HG03442 (cell line): ENCODE data around the gene DAGLA.
A peak's percentile ranks its signal among the peaks of the same experiment; 100 is the strongest.

Experiments used
- ATAC-seq: cut with Tn5 transposase; IDR thresholded peaks from one replicate; pipeline ENCODE4 v1.9.1; 2021; ENCODE audit warnings: mild to moderate bottlenecking, moderate library complexity; ENCODE audit not compliant: unreplicated experiment

Gene DAGLA

GRCh38 chr11:61778357-61778886 is 98.2 kb downstream of the DAGLA start:
- no peak for ATAC-seq

- ATAC-seq, result no peak
Observed at GRCh38 chr11:61778920-61779650, 98.9 kb downstream of the DAGLA start.

- no peak for ATAC-seq
Observed at GRCh38 chr11:61779666-61780525, 99.7 kb downstream of the DAGLA start.

GRCh38 chr11:61780581-61781162 is 100.5 kb downstream of the DAGLA start:
- ATAC-seq, result no peak

GRCh38 chr11:61781585-61781984 is 101.4 kb downstream of the DAGLA start:
- ATAC-seq, result no peak

GRCh38 chr11:61782299-61782698 is 102.1 kb downstream of the DAGLA start:
- ATAC-seq, result no peak

GRCh38 chr11:61782841-61783240 is 102.7 kb downstream of the DAGLA start:
- no peak for ATAC-seq

- ATAC-seq, result no peak
Observed at GRCh38 chr11:61783717-61784505, 103.7 kb downstream of the DAGLA start.

- ATAC-seq, result no peak
Observed at GRCh38 chr11:61784506-61784805, 104.3 kb downstream of the DAGLA start.

- ATAC-seq, result no peak
Observed at GRCh38 chr11:61785837-61786402, 105.7 kb downstream of the DAGLA start.

- no peak for ATAC-seq
Observed at GRCh38 chr11:61787928-61788491, 107.8 kb downstream of the DAGLA start.

- ATAC-seq, result no peak
Observed at GRCh38 chr11:61791737-61792309, 111.6 kb downstream of the DAGLA start.

- peak; percentile 75 for ATAC-seq
Observed at GRCh38 chr11:61792310-61793082, 112.3 kb downstream of the DAGLA start, which contains the start of the genes FEN1 and TMEM258. Gene FEN1, plus strand, starts transcription at chr11:61792911. Its CDS starts 2,451 bp downstream, at chr11:61795362. Gene TMEM258, minus strand, starts transcription at chr11:61792599. Its CDS starts 41 bp downstream, at chr11:61792558.

GRCh38 chr11:61793083-61793828 is 113.1 kb downstream of the DAGLA start:
- ATAC-seq, result no peak

GRCh38 chr11:61793829-61794204 is 113.6 kb downstream of the DAGLA start:
- ATAC-seq, result no peak

GRCh38 chr11:61794579-61794978 is 114.4 kb downstream of the DAGLA start:
- ATAC-seq, result no peak

- no peak for ATAC-seq
Observed at GRCh38 chr11:61795459-61795858, 115.3 kb downstream of the DAGLA start.

GRCh38 chr11:61795876-61796526 is 115.8 kb downstream of the DAGLA start:
- no peak for ATAC-seq
